ENCODE data around the gene ADAT1. TPM values are rescaled to one million over a fixed set of nuclear protein-coding genes. Genes with fewer than 3 reads are reported as not detected.

ADAT1 gene
- total and polyA plus RNA-seq, 2 of the 13 experiments (the other 11 are each of a cell fraction or from before 2014, with no cell fraction given): 18.4 to 40.8 TPM

GRCh38 chr16:75622761-75623605 lies at the start of gene ADAT1 (continued):
- TF ChIP-seq, protein P1, sequence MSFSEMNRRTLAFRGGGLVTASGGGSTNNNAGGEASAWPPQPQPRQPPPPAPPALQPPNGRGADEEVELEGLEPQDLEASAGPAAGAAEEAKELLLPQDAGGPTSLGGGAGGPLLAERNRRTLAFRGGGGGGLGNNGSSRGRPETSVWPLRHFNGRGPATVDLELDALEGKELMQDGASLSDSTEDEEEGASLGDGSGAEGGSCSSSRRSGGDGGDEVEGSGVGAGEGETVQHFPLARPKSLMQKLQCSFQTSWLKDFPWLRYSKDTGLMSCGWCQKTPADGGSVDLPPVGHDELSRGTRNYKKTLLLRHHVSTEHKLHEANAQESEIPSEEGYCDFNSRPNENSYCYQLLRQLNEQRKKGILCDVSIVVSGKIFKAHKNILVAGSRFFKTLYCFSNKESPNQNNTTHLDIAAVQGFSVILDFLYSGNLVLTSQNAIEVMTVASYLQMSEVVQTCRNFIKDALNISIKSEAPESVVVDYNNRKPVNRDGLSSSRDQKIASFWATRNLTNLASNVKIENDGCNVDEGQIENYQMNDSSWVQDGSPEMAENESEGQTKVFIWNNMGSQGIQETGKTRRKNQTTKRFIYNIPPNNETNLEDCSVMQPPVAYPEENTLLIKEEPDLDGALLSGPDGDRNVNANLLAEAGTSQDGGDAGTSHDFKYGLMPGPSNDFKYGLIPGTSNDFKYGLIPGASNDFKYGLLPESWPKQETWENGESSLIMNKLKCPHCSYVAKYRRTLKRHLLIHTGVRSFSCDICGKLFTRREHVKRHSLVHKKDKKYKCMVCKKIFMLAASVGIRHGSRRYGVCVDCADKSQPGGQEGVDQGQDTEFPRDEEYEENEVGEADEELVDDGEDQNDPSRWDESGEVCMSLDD (CRISPR knock-in tag; IDR thresholded peaks at IDR 0.05; ENCODE audit: borderline replicate concordance): no peak
- TF ChIP-seq ZNF773 (CRISPR knock-in tag; IDR thresholded peaks at IDR 0.05; ENCODE audit: borderline replicate concordance): no peak
- TF ChIP-seq ZNF879 (CRISPR knock-in tag; IDR thresholded peaks at IDR 0.05): no peak
- TF ChIP-seq, protein P2, sequence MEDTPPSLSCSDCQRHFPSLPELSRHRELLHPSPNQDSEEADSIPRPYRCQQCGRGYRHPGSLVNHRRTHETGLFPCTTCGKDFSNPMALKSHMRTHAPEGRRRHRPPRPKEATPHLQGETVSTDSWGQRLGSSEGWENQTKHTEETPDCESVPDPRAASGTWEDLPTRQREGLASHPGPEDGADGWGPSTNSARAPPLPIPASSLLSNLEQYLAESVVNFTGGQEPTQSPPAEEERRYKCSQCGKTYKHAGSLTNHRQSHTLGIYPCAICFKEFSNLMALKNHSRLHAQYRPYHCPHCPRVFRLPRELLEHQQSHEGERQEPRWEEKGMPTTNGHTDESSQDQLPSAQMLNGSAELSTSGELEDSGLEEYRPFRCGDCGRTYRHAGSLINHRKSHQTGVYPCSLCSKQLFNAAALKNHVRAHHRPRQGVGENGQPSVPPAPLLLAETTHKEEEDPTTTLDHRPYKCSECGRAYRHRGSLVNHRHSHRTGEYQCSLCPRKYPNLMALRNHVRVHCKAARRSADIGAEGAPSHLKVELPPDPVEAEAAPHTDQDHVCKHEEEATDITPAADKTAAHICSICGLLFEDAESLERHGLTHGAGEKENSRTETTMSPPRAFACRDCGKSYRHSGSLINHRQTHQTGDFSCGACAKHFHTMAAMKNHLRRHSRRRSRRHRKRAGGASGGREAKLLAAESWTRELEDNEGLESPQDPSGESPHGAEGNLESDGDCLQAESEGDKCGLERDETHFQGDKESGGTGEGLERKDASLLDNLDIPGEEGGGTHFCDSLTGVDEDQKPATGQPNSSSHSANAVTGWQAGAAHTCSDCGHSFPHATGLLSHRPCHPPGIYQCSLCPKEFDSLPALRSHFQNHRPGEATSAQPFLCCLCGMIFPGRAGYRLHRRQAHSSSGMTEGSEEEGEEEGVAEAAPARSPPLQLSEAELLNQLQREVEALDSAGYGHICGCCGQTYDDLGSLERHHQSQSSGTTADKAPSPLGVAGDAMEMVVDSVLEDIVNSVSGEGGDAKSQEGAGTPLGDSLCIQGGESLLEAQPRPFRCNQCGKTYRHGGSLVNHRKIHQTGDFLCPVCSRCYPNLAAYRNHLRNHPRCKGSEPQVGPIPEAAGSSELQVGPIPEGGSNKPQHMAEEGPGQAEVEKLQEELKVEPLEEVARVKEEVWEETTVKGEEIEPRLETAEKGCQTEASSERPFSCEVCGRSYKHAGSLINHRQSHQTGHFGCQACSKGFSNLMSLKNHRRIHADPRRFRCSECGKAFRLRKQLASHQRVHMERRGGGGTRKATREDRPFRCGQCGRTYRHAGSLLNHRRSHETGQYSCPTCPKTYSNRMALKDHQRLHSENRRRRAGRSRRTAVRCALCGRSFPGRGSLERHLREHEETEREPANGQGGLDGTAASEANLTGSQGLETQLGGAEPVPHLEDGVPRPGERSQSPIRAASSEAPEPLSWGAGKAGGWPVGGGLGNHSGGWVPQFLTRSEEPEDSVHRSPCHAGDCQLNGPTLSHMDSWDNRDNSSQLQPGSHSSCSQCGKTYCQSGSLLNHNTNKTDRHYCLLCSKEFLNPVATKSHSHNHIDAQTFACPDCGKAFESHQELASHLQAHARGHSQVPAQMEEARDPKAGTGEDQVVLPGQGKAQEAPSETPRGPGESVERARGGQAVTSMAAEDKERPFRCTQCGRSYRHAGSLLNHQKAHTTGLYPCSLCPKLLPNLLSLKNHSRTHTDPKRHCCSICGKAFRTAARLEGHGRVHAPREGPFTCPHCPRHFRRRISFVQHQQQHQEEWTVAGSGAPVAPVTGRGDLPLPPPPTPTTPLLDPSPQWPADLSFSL (CRISPR knock-in tag; IDR thresholded peaks at IDR 0.05): no peak
- TF ChIP-seq ZHX2 (IDR thresholded peaks at IDR 0.05; ENCODE audit: low read depth): peak; percentile 97
- TF ChIP-seq ZHX2 (CRISPR knock-in tag; IDR thresholded peaks at IDR 0.05; ENCODE audit: borderline replicate concordance): no peak
- no peak for TF ChIP-seq SNAPC2 (CRISPR knock-in tag; IDR thresholded peaks at IDR 0.05)
- no peak; the same call in 1 of the 2 replicates for TF ChIP-seq FIP1L1 (IDR thresholded peaks at IDR 0.05; ENCODE audit: borderline replicate concordance, insufficient read depth, low read depth, low read length)
- 0 out of 2 replicates have a peak, but pooled peaks have one; percentile 35 for TF ChIP-seq ZNF451 (CRISPR knock-in tag; IDR thresholded peaks at IDR 0.05)
- TF ChIP-seq MYC (CRISPR knock-in tag; IDR thresholded peaks at IDR 0.05; ENCODE audit: borderline replicate concordance): peak; percentile 85; the same call in 1 of the 2 replicates
- TF ChIP-seq CHD2 (IDR thresholded peaks at IDR 0.05; ENCODE audit: low read depth, low read length): peak; percentile 98
- no peak for TF ChIP-seq DPF2 (CRISPR knock-in tag; IDR thresholded peaks at IDR 0.05; ENCODE audit: borderline replicate concordance, low read depth)
